Activated CD8-positive, alpha-beta memory T cell treated with anti-CD3 and anti-CD28 coated beads, Interleukin-2, amount 50 U/mL, for 1 hour (primary cell): Measurements from ENCODE around the gene TRAF2.

Experiments
- DNase-seq: peaks from one replicate; pipeline ENCODE4 v3.0.0-alpha.2; 2020; ENCODE audit errors: extremely low read depth

Gene TRAF2

GRCh38 chr9:136847088-136847825 is 39.1 kb upstream of the TRAF2 start:
- DNase-seq = no peak

- DNase-seq = no peak
These were observed 38.4 kb upstream of the TRAF2 start for GRCh38 chr9:136847826-136848392.

GRCh38 chr9:136848393-136849037 is 37.8 kb upstream of the TRAF2 start:
- no peak for DNase-seq

GRCh38 chr9:136849038-136849959 is 37.0 kb upstream of the TRAF2 start, which contains the start of gene PHPT1:
Gene PHPT1 (plus strand): TSS chr9:136849409. CDS start chr9:136849431, 22 bp downstream.
- peak; percentile 83 for DNase-seq

- DNase-seq = no peak
These were observed 36.1 kb upstream of the TRAF2 start for GRCh38 chr9:136849960-136850865.

GRCh38 chr9:136850866-136851775 is 35.2 kb upstream of the TRAF2 start:
- no peak for DNase-seq

GRCh38 chr9:136851941-136852663 is 34.2 kb upstream of the TRAF2 start, which contains the start of gene MAMDC4:
Gene MAMDC4 (plus strand): TSS chr9:136852346. CDS start chr9:136852417, 71 bp downstream.
- DNase-seq = no peak

- no peak for DNase-seq
These were observed 33.4 kb upstream of the TRAF2 start for GRCh38 chr9:136852664-136853595.

- no peak for DNase-seq
These were observed 32.7 kb upstream of the TRAF2 start for GRCh38 chr9:136853596-136854112.

- no peak for DNase-seq
These were observed 32.0 kb upstream of the TRAF2 start for GRCh38 chr9:136854113-136854841.

- no peak for DNase-seq
These were observed 31.4 kb upstream of the TRAF2 start for GRCh38 chr9:136854842-136855460.

- DNase-seq = no peak
These were observed 30.7 kb upstream of the TRAF2 start for GRCh38 chr9:136855461-136856078.

GRCh38 chr9:136856079-136856476 is 30.2 kb upstream of the TRAF2 start:
- DNase-seq = no peak

- no peak for DNase-seq
These were observed 29.7 kb upstream of the TRAF2 start for GRCh38 chr9:136856541-136857141.

- no peak for DNase-seq
These were observed 29.1 kb upstream of the TRAF2 start for GRCh38 chr9:136857166-136857565.
